H1 (cell line): ENCODE measurements around the gene PLPPR3. TPM values are rescaled to one million over a fixed set of nuclear protein-coding genes. Genes with fewer than 3 reads are reported as not detected.

Source experiments
- CTCF ChIA-PET: fragments of 300-600 bp; sonication (Branson Sonifier 250); formaldehyde crosslinking; loops from one replicate; lab custom pipeline; 2021; ENCODE audit not compliant: partially characterized antibody; lab: Charles Lee
- POLR2A ChIA-PET: fragments of 300-600 bp; sonication (Branson Sonifier 250); formaldehyde crosslinking; loops from one replicate; lab custom pipeline; 2021; ENCODE audit warnings: inconsistent platforms; ENCODE audit not compliant: partially characterized antibody; lab: Charles Lee
- DNase-seq, 2 experiments: peaks; one replicate each; pipeline versions ENCODE4 v3.0.0 to v3.0.0-alpha.2; 2010 to 2022; ENCODE audit warnings: low spot score in 2 of 2, low read depth in 1 of 2, mixed read lengths in 1 of 2
- FAIRE-seq: peaks from 2 replicates; lab custom pipeline; 2011; peaks lifted over from hg19 to GRCh38; lab: Jason Lieb, UNC
- H2AFZ ChIP-seq: 2 replicates; pipeline ENCODE4 v1.8.1; 2012; ENCODE audit warnings: low read length, inconsistent platforms
- H2AK5ac ChIP-seq: 2 replicates; pipeline ENCODE4 v1.6.1; 2013; ENCODE audit warnings: low read depth, low read length
- H2BK120ac ChIP-seq: replicated peaks from 2 replicates; pipeline ENCODE3; 2013; ENCODE audit warnings: low read depth, low read length, inconsistent platforms
- H2BK12ac ChIP-seq: 2 replicates; pipeline ENCODE4 v1.6.1; 2013; ENCODE audit warnings: low read depth, low read length
- H2BK15ac ChIP-seq: 2 replicates; pipeline ENCODE4 v1.6.1; 2013; ENCODE audit warnings: low read length
- H2BK20ac ChIP-seq: 2 replicates; pipeline ENCODE4 v1.6.1; 2013; ENCODE audit warnings: low read length
- H2BK5ac ChIP-seq: 2 replicates; pipeline ENCODE4 v1.6.1; 2013; ENCODE audit warnings: low read depth, low read length
- H3K14ac ChIP-seq: 2 replicates; pipeline ENCODE4 v1.6.1; 2013; ENCODE audit warnings: inconsistent platforms; ENCODE audit not compliant: insufficient read length
- H3K18ac ChIP-seq: 2 replicates; pipeline ENCODE4 v1.6.1; 2013; ENCODE audit warnings: low read length; ENCODE audit errors: extremely low read depth
- H3K23ac ChIP-seq: 2 replicates; pipeline ENCODE4 v1.6.1; 2013; ENCODE audit warnings: inconsistent platforms; ENCODE audit not compliant: insufficient read length
- H3K23me2 ChIP-seq: 2 replicates; pipeline ENCODE4 v1.6.1; 2013; ENCODE audit warnings: low read depth, low read length
- H3K27ac ChIP-seq: 2 replicates; pipeline ENCODE4 v1.6.1; 2011; ENCODE audit warnings: low read depth, low read length, inconsistent platforms
- H3K27me3 ChIP-seq, 4 experiments: replicated peaks in 1 of 4; 1 replicate in 1 of 4; 2 replicates in 3 of 4; pipeline versions ENCODE4 v1.6.1 to v1.8.1; 2011 to 2013; ENCODE audit warnings: low read length in 3 of 4, mild to moderate bottlenecking in 3 of 4, inconsistent platforms in 2 of 4, mixed read lengths in 2 of 4, moderate library complexity in 1 of 4; ENCODE audit not compliant: control insufficient read depth in 3 of 4, insufficient read depth in 3 of 4; ENCODE audit errors: extremely low read depth in 1 of 4
- H3K36me3 ChIP-seq, 4 experiments: 2 replicates each; pipeline versions ENCODE4 v1.6.1 to v1.8.1; 2011 to 2013; ENCODE audit warnings: mild to moderate bottlenecking in 4 of 4, low read length in 3 of 4, moderate library complexity in 2 of 4, control low read depth in 1 of 4, inconsistent platforms in 1 of 4; ENCODE audit not compliant: insufficient read depth in 4 of 4, control insufficient read depth in 2 of 4
- H3K4ac ChIP-seq: replicated peaks from 2 replicates; pipeline ENCODE3; 2013; ENCODE audit warnings: low read length, low read depth, mixed read lengths, inconsistent platforms; ENCODE audit not compliant: insufficient read length
- H3K4me1 ChIP-seq, 4 experiments: replicated peaks in 1 of 4; 1 replicate in 1 of 4; 2 replicates in 3 of 4; pipeline versions ENCODE4 v1.6.1 to v1.8.1; 2011 to 2013; ENCODE audit warnings: low read length in 3 of 4, inconsistent platforms in 2 of 4, mixed read lengths in 1 of 4; ENCODE audit not compliant: insufficient read depth in 4 of 4, control insufficient read depth in 3 of 4
- H3K4me2 ChIP-seq, 2 experiments: 2 replicates each; pipeline versions ENCODE4 v1.6.1 to v1.8.1; 2011 to 2013; ENCODE audit warnings: low read depth in 2 of 2, low read length in 2 of 2, control low read depth in 1 of 2, inconsistent platforms in 1 of 2, mild to moderate bottlenecking in 1 of 2; ENCODE audit not compliant: insufficient read depth in 1 of 2
- H3K4me3 ChIP-seq, 4 experiments: fragments of 200-600, 300-600 bp in 1 of 4; sonication (generic), shearing (Covaris generic), sonication (Bioruptor Twin) in 1 of 4; 2 replicates each; pipeline versions ENCODE4 v1.5.1 to v1.8.1; 2011 to 2016; ENCODE audit warnings: low read length in 4 of 4, low read depth in 3 of 4, control low read depth in 2 of 4, inconsistent platforms in 2 of 4, mild to moderate bottlenecking in 2 of 4, mixed read lengths in 1 of 4, moderate library complexity in 1 of 4; ENCODE audit not compliant: insufficient read depth in 2 of 4; ENCODE audit errors: extremely low read depth in 1 of 4
- H3K56ac ChIP-seq: replicated peaks from 2 replicates; pipeline ENCODE3; 2013; ENCODE audit warnings: low read depth, mild to moderate bottlenecking, mixed read lengths, low read length, inconsistent platforms; ENCODE audit not compliant: insufficient read length
- H3K79me1 ChIP-seq: 2 replicates; pipeline ENCODE4 v1.6.1; 2013; ENCODE audit warnings: low read depth, low read length, control low read depth
- H3K79me2 ChIP-seq, 2 experiments: 2 replicates each; pipeline versions ENCODE4 v1.6.1 to v1.8.1; 2012 to 2013; ENCODE audit warnings: low read length in 2 of 2, mild to moderate bottlenecking in 2 of 2, inconsistent platforms in 1 of 2; ENCODE audit not compliant: insufficient read depth in 2 of 2, control insufficient read depth in 1 of 2
- H3K9ac ChIP-seq, 4 experiments: replicated peaks in 1 of 4; 1 replicate in 1 of 4; 2 replicates in 3 of 4; pipeline versions ENCODE4 v1.6.1 to v1.8.1; 2011 to 2013; ENCODE audit warnings: low read depth in 3 of 4, low read length in 3 of 4, control low read depth in 2 of 4, mild to moderate bottlenecking in 2 of 4, moderate library complexity in 2 of 4, inconsistent platforms in 1 of 4; ENCODE audit errors: extremely low read depth in 1 of 4
- H3K9me3 ChIP-seq, 2 experiments: 2 replicates each; pipeline versions ENCODE4 v1.6.1 to v1.8.1; 2012 to 2013; ENCODE audit warnings: mild to moderate bottlenecking in 2 of 2, moderate library complexity in 2 of 2, control low read depth in 1 of 2, inconsistent platforms in 1 of 2, low read depth in 1 of 2, low read length in 1 of 2, mixed read lengths in 1 of 2; ENCODE audit not compliant: insufficient read depth in 2 of 2
- H4K20me1 ChIP-seq, 2 experiments: replicated peaks in 1 of 2; 2 replicates each; pipeline versions ENCODE3 to v1.8.1; 2011 to 2013; ENCODE audit warnings: inconsistent platforms in 2 of 2, low read length in 2 of 2, mild to moderate bottlenecking in 1 of 2; ENCODE audit not compliant: insufficient read depth in 2 of 2, control insufficient read depth in 1 of 2
- H4K5ac ChIP-seq: 2 replicates; pipeline ENCODE4 v1.6.1; 2013; ENCODE audit warnings: low read length, low read depth, mixed read lengths, inconsistent platforms; ENCODE audit not compliant: insufficient read length
- H4K8ac ChIP-seq: 2 replicates; pipeline ENCODE4 v1.8.0; 2013; ENCODE audit warnings: mild to moderate bottlenecking, moderate library complexity, low read length, inconsistent platforms; ENCODE audit not compliant: insufficient read depth; ENCODE audit errors: extremely low read depth
- H4K91ac ChIP-seq: replicated peaks from 2 replicates; pipeline ENCODE3; 2013; ENCODE audit warnings: low read length, mixed read lengths, inconsistent platforms; ENCODE audit not compliant: insufficient read length
- BRCA1 ChIP-seq: IDR thresholded peaks from 2 replicates; pipeline ENCODE4 v1.6.1; 2012; ENCODE audit warnings: low read depth, low read length, improper control_type of control experiment
- CHD1 ChIP-seq: IDR thresholded peaks from 2 replicates; pipeline ENCODE4 v1.6.1; 2012; ENCODE audit warnings: low read depth, low read length, improper control_type of control experiment
- CTBP2 ChIP-seq: IDR thresholded peaks from 2 replicates; pipeline ENCODE4 v1.7.0; 2011; ENCODE audit warnings: borderline replicate concordance, mild to moderate bottlenecking, moderate library complexity, mixed read lengths, low read length; ENCODE audit not compliant: insufficient read depth, insufficient read length
- HDAC2 ChIP-seq, 2 experiments: fragments of 300-600 bp in 1 of 2; sonication (generic) in 1 of 2; IDR thresholded peaks; 2 replicates each; pipeline ENCODE4 v1.6.1; 2011 to 2012; ENCODE audit warnings: low read depth in 2 of 2, low read length in 2 of 2, mild to moderate bottlenecking in 2 of 2, moderate library complexity in 2 of 2, borderline replicate concordance in 1 of 2, inconsistent platforms in 1 of 2
- HDAC6 ChIP-seq: IDR thresholded peaks from one replicate; pipeline ENCODE4 v1.7.1; 2012; ENCODE audit warnings: low read depth, mild to moderate bottlenecking, inconsistent platforms, low read length, moderate library complexity
- SIRT6 ChIP-seq: IDR thresholded peaks from one replicate; pipeline ENCODE4 v1.7.1; 2012; ENCODE audit warnings: low read length, inconsistent platforms
- YY1 ChIP-seq: IDR thresholded peaks from 2 replicates; pipeline ENCODE4 v1.6.1; 2011; ENCODE audit warnings: low read depth, mild to moderate bottlenecking, low read length
- WGBS, 2 experiments: shearing (Covaris generic) in 1 of 2; methylation state at CpG; one replicate each; pipeline versions ENCODE4 v1.1.6 to v1.1.7; 2013 to 2015; ENCODE audit warnings: low lambda C conversion rate in 2 of 2, mixed read lengths in 2 of 2, inconsistent platforms in 1 of 2, low coverage in 1 of 2, missing lambda C conversion rate in 1 of 2; ENCODE audit not compliant: insufficient replicate concordance in 2 of 2, insufficient coverage in 1 of 2, insufficient read length in 1 of 2; ENCODE audit errors: extremely low coverage in 1 of 2, missing lambda C conversion rate in 1 of 2; 5-methylcytosine and 5-hydroxymethylcytosine counted together
- polyA plus RNA-seq, 7 experiments: library from polyadenylated mRNA; depleted of rRNA in 3 of 7; stranded (reverse) in 5 of 7; unstranded in 2 of 7; fragments of >200 nt in 5 of 7; fragments of 200-250 nt in 2 of 7; gene quantifications; 1 replicate in 5 of 7; 2 replicates in 1 of 7; 4 replicates in 1 of 7; pipeline versions ENCODE4 v1.2.1 to v1.2.3, GENCODE V29; 2011 to 2013; ENCODE audit warnings: missing spikeins in 2 of 7, mixed read lengths in 2 of 7
- total RNA-seq: library from RNA; stranded (reverse); fragmentation: NEBNext Ultra II Directional; extraction: Animal tissue kit (Norgen Biotek cat#: 25700); gene quantifications from 2 replicates; pipeline ENCODE4 v1.2.1, GENCODE V29; 2021

The PLPPR3 gene
- total and polyA plus RNA-seq, 2 of the 8 experiments (the other 6 are each of a cell fraction or from before 2014, with no cell fraction given): 71.7 to 76.4 TPM

DNA sequence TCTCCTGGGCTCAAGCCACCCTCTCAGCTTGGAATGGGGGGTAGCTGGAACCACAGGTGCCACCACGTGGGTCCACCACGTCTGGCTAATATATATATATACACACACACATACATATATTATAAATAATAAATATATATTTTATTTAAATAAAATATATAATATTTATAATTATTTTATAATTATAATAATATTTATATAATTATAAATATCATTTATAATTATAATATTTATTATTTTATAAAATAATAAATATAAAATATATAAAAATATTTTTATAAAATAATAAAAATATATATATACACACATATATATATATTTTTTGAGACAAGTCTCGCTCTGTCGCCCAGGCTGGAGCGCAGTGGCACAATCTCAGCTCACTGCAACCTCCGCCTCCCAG lies 32.8 kb upstream of the PLPPR3 start:
- ChIA-PET POLR2A (interaction anchor here (0.9 kb wide), 1 partner anchor 41 kb away, joined by 4 read pairs; no protein-coding TSS in a partner anchor), CTCF (interaction anchor here (0.6 to 3.1 kb wide), 7 partner anchors 9 to 121 kb away, joined by 3 to 18 read pairs (median 5); no protein-coding TSS in a partner anchor)
- H4K8ac ChIP-seq: no peak overlapping the region; the same call in 1 of the 2 replicates
- no peaks in the 10 kb centered on the region for H3K4me1 ChIP-seq
- H2BK12ac ChIP-seq: no peak overlapping the region
- H4K91ac ChIP-seq: no peak overlapping the region
- no peak overlapping the region for H3K56ac ChIP-seq
- no peaks in the 10 kb centered on the region for H3K79me2 ChIP-seq
- no peak overlapping the region for H3K23ac ChIP-seq
- H3K23me2 ChIP-seq: no peaks in the 10 kb centered on the region
- DNase-seq (no peak), FAIRE-seq (no peak)
- no peak overlapping the region for H3K4ac ChIP-seq
- no peak overlapping the region for H2BK20ac ChIP-seq
- no peaks in the 10 kb centered on the region for H3K36me3 ChIP-seq
- H4K5ac ChIP-seq: no peak overlapping the region
- H3K18ac ChIP-seq: no peak overlapping the region
- no peak overlapping the region for H2BK15ac ChIP-seq
- H2AK5ac ChIP-seq: no peak overlapping the region
- no peak overlapping the region for H3K4me2 ChIP-seq
- peaks cover 0 to 8% (median under 1%) of the 10 kb centered on the region in 4 experiments; a peak in 3 of 7 replicates for H3K27me3 ChIP-seq
- TF ChIP-seq CTBP2 (no peak), SIRT6 (no peak), HDAC6 (no peak), YY1 (no peak), BRCA1 (no peak), HDAC2 (IDR thresholded peaks at IDR 0.05; ENCODE audit: borderline replicate concordance in 1 of 2, low read depth in 2 of 2, low read length in 2 of 2) (no peak), CHD1 (no peak)
- H2AFZ ChIP-seq: no peak overlapping the region
- no peak overlapping the region for H3K4me3 ChIP-seq
- H3K9ac ChIP-seq: no peak overlapping the region
- H4K20me1 ChIP-seq: peaks cover 0 to 3% of the 10 kb centered on the region in 2 experiments
- no peak overlapping the region for H3K14ac ChIP-seq
- no peak overlapping the region for H2BK5ac ChIP-seq
- no peaks in the 10 kb centered on the region for H3K9me3 ChIP-seq
- WGBS, 2 experiments: 84% methylated on average over 6 of the region's 6 CpGs; no CpG with 5 or more reads in 1 of the 2 experiments
- no peaks in the 10 kb centered on the region for H3K79me1 ChIP-seq
- no peak overlapping the region for H2BK120ac ChIP-seq
- no peak overlapping the region for H3K27ac ChIP-seq
